Choroid plexus epithelial cell (primary cell): Measurements from ENCODE around the gene MIAT.

Source experiments
- DNase-seq: peaks from one replicate; pipeline ENCODE4 v3.0.0-alpha.2; 2010; ENCODE audit warnings: low read depth
- H3K4me3 ChIP-seq: 2 replicates; pipeline ENCODE4 v1.5.1; 2011; ENCODE audit warnings: low read depth, mild to moderate bottlenecking, control low read depth, low read length, moderate library complexity
- TF ChIP-seq, protein P1 (sequence below): conservative IDR thresholded peaks from 2 replicates; pipeline ENCODE4 v1.5.1; 2011; ENCODE audit warnings: low read depth, mild to moderate bottlenecking, control low read depth, inconsistent platforms, low read length, moderate library complexity

Gene MIAT

GRCh38 chr22:26632422-26633155 lies 24.8 kb upstream of the MIAT start:
- TF ChIP-seq, protein P1, sequence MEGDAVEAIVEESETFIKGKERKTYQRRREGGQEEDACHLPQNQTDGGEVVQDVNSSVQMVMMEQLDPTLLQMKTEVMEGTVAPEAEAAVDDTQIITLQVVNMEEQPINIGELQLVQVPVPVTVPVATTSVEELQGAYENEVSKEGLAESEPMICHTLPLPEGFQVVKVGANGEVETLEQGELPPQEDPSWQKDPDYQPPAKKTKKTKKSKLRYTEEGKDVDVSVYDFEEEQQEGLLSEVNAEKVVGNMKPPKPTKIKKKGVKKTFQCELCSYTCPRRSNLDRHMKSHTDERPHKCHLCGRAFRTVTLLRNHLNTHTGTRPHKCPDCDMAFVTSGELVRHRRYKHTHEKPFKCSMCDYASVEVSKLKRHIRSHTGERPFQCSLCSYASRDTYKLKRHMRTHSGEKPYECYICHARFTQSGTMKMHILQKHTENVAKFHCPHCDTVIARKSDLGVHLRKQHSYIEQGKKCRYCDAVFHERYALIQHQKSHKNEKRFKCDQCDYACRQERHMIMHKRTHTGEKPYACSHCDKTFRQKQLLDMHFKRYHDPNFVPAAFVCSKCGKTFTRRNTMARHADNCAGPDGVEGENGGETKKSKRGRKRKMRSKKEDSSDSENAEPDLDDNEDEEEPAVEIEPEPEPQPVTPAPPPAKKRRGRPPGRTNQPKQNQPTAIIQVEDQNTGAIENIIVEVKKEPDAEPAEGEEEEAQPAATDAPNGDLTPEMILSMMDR: no peak
- DNase-seq: no peak
- no peak overlapping the region for H3K4me3 ChIP-seq

- no peak for DNase-seq
- TF ChIP-seq, protein P1: no peak
Measured at GRCh38 chr22:26634189-26634588, 23.2 kb upstream of the MIAT start.

GRCh38 chr22:26635117-26635516 lies 22.3 kb upstream of the MIAT start:
- H3K4me3 ChIP-seq: no peak overlapping the region
- DNase-seq: no peak
- TF ChIP-seq, protein P1: no peak

More at GRCh38 chr22:26634189-26634588, 23.2 kb upstream of the MIAT start:
- no peak overlapping the region for H3K4me3 ChIP-seq

DNA sequence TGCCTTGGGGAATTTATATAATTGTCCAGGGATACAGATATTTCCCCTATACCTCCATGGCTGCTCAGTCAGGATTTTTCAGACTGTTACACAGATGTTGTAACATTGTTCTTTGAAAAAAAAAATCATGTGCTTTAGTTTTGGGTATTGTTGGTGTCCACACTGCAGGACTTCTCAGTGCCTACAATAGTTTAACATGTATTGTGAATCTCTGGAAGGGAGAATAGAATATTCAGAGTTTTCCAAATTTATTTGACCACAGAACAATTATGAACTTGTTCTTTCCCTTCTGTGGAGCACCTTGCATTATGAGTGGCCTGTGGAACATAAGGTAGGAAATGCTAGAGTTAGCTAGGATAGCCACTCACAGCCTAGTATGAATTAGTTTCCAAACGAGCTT lies 21.1 kb upstream of the MIAT start:
- DNase-seq: no peak
- TF ChIP-seq, protein P1: no peak
- no peak overlapping the region for H3K4me3 ChIP-seq

GRCh38 chr22:26642465-26643417 lies 14.6 kb upstream of the MIAT start:
- TF ChIP-seq, protein P1: peak; percentile 18
- H3K4me3 ChIP-seq: no peak overlapping the region
- peak; percentile 26 for DNase-seq

GRCh38 chr22:26643418-26644100 lies 13.8 kb upstream of the MIAT start:
- H3K4me3 ChIP-seq: no peak overlapping the region
- DNase-seq: no peak
- TF ChIP-seq, protein P1: no peak
